Measurements from ENCODE around the gene CCDC7.
"Not testable (repeated sequence)": the region's sequence is repeated elsewhere in the genome, so short reads cannot be mapped to it uniquely, and the experiment has no call there.

CCDC7 gene

DNA sequence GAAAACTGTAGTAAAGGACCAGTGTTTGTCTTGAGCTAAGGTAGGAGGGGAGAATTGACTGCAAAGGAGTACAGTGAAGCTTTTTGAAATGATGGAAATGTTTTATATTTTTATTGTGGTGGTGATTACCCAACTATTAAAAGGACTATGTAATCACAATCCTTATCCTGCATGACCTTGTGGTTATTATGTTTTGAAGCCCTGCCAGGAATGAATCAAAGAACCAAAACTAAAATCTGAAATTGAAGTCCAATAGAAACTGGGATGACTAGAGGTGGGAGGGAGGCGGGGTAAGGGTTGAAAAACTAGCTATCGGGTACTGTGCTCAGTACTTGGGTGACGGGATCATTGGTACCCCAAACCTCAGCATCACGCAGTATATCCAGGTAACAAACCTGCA, 8.2 kb downstream of the CCDC7 start:
- DNase-seq (ENCODE audit: low spot score) = no peak

DNA sequence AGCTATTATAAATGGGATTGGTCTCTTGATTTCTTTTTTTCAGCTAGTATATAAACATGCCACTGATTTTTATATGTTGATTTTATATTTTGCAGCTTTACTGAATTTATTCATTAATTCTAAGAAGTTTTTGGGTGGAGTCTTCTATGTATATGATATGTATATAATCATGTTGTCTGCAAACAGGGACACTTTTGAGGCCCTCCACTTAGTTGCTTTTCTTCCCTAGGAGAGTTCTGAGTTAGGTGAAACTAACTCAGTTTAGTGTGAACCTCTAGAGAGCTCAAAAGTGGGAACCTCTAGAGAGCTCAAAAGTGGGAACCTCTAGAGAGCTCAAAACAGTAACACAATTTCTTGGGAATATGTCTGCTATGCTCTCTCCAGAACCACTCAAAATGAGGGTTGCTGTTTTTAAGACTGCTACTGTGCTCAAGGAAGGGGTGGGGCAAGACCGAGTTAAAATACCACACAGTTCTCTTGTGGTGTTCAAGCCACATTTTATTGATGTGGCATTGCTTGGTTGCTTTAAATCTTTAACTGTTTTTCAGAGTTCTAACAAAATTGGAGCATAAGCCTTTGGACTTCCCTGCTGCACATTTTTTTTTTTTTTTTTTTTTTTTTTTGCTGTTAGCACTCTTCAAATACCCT, 13.2 kb downstream of the CCDC7 start:
- DNase-seq (ENCODE audit: low spot score) = peak; percentile 80

DNA sequence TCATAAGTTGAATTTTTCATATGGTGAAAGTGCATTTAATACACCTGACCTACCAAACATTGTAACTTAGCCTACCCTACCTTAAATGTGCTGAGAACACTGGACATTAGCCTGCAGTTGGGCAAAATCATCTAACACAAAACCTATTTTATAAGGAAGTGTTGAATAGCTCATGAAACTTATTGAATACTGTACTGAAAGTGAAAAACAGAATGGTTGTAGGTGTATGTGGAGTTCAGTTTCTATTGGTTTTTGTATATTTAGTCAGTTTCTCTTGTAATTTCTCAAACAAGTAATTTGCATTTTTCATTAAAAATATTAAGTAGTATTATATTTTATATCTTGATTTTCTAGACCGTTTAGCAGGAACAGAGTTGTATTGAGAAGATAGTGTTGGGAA, 15.3 kb downstream of the CCDC7 start:
- DNase-seq (ENCODE audit: low spot score) = no peak

DNA sequence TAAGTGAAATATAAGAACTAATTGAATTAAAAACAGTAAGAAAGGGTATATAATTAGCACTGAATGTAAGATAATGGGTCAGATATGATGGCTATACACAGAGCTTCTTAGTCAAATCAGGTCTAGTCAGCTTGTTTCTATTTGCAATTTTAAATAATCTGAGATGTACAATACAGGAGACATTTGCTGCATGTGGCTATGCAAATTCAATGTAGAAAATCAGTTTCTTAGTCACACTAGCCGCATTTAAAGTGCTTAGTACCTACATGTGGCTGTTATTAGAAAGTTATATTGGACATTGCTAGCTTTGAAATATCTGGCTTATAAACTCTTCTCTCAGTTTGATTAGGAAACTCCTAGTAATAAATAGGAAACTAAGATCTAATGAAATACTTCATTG, 25.3 kb downstream of the CCDC7 start:
- DNase-seq (ENCODE audit: low spot score) = no peak

DNA sequence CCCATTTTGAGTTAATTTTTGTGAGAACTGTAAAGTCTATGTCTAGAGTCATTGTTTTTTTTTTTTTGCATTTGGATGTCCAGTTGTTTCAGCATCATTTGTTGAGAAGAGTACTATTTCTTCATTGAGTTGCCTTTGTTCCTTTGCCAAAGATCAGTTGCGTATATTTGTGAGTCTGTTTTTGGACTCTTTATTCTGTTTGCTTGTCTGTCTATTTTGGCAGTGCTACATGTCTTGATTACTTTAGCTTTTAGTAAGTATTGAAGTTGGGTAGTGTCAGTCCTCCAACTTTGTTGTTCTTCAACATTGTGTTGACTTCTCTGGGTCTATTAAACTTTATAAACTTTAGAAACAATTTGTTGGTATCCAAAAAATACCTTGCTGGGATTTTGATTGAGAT, 31.6 kb downstream of the CCDC7 start:
- no peak for DNase-seq (ENCODE audit: low spot score)

DNA sequence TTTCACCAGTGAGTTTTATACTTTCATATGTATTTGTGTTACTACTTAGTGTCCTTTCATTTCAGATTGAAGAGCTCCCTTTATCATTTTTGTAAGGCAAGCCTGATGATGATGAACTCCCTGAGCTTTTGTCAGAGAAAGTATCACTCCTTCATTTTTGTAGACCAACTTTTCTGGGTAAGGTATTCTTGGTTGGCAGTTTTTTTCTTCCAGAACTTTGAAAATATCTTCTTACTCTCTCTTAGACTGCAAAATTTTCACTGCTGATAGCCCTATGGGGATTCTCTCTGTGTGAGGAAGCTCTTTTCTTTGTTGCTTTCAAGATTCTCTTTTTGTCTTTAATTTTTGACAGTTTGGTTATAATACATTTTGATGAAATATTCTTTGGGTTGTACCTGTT, 35.7 kb downstream of the CCDC7 start:
- DNase-seq (ENCODE audit: low spot score) = no peak

DNA sequence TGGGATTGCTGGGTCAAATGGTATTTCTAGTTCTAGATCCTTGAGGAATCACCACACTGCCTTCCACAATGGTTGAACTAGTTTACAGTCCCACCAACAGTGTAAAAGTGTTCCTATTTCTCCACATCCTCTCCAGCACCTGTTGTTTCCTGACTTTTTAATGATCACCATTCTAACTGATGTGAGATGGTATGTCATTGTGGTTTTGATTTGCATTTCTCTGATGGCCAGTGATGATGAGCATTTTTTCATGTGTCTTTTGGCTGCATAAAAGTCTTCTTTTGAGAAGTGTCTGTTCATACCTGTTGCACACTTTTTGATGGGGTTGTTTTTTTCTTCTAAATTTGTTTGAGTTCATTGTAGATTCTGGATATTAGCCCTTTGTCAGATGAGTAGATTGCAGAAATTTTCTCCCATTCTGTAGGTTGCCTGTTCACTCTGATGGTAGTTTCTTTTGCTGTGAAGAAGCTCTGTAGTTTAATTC, 37.1 kb downstream of the CCDC7 start:
- not testable (repeated sequence) for DNase-seq (ENCODE audit: low spot score)

DNA sequence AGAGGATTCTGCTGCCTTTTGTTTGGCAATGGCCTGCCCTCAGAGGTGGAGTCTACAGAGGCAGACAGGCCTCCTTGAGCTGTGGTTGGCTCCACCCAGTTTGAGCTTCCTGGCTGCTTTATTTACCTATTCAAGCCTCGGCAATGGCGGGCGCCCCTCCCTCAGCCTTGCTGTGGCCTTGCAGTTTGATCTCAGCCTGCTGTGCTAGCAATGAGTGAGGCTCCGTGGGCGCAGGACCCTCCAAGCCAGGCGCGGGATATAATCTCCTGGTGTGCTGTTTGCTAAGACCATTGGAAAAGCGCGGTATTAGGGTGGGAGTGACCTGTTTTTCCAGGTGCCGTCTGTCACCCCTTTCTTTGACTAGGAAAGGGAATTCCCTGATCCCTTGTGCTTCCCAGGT, 42.1 kb downstream of the CCDC7 start:
- not testable (repeated sequence) for DNase-seq (ENCODE audit: low spot score)

DNA sequence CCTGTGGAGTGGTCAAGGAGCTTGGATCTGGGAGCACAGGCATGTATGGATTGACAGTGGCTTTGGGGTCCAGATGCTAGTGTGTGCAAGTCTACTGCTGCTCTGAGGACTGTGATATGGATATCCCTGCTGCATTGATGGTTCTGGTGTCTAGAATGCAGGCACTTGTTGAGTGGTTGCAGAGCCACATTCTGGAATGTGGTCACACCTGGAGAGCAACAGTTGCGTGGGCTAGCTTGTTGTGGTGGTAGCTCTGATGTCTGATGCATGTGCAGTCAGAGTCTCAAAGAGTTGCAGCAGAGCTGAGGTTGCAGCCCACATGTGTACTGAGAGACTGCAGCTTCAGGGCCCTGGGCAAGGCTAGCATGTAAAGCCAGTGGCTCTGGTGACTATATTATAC, 43.2 kb downstream of the CCDC7 start:
- DNase-seq (ENCODE audit: low spot score) = no peak

DNA sequence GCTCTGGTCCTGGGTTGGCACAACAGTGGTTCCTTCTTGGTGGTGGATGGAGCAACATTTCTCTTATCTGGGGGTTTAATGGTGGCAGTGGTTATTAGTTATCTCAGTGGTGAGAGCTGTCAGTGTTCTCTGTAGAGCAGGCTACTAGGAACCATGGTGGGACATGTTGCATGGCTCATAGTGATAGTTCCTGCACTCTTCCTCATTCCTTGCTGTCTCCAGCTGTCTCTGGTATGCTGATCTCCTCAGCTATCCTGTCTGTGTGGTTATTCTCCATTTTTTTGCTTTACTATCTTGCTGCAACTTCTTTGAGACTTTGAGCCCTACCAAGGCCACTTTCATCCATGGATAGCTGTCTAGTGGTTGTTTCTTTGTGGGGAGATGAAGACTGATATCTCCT, 44.0 kb downstream of the CCDC7 start:
- no peak for DNase-seq (ENCODE audit: low spot score)

DNA sequence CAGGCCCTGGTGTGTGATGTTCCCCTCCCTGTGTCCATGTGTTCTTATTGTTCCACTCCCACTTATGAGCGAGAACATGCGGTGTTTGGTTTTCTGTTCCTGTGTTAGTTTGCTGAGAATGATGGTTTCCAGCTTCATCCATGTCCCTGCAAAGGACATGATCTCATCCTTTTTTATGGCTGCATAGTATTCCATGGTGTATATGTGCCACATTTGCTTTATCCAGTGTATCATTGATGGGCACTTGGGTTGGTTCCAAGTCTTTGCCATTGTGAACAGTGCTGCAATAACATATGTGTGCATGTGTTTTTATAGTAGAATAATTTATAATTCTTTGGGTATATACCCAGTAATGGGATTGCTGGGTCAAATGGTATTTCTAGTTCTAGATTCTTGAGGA, 48.6 kb downstream of the CCDC7 start:
- DNase-seq (ENCODE audit: low spot score) = not testable (repeated sequence)

DNA sequence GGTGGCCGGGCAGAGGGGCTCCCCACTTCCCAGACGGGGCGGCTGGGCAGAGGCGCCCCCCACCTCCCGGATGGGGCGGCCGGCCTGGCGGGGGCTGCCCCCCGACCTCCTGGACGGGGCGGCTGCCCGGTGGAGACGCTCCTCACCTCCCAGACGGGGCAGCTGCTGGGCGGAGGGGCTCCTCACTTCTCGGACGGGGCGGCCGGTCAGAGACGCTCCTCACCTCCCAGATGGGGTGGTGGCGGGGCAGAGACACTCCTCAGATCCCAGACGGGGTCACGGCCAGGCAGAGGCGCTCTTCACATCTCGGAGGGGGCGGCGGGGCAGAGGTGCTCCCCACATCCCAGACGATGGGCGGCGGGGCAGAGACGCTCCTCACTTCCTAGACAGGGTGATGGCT, 54.2 kb downstream of the CCDC7 start:
- DNase-seq (ENCODE audit: low spot score) = not testable (repeated sequence)

DNA sequence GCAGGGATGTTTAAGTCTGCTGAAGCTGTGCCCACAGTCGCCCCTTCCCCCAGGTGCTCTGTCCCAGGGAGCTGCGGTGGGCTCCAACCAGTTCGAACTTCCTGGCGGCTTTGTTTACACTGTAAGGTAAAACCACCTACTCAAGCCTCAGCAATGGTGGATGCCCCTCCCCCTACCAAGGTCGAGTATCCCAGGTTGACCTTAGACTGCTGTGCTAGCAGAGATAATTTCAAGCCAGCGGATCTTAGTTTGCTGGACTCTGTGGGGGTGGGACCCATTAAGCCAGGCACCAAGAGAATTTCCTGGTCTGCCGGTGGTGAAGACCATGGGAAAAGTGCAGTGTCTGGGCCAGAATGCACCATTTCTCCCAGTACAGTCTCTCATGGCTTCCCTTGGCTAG, 56.0 kb downstream of the CCDC7 start:
- no peak for DNase-seq (ENCODE audit: low spot score)

DNA sequence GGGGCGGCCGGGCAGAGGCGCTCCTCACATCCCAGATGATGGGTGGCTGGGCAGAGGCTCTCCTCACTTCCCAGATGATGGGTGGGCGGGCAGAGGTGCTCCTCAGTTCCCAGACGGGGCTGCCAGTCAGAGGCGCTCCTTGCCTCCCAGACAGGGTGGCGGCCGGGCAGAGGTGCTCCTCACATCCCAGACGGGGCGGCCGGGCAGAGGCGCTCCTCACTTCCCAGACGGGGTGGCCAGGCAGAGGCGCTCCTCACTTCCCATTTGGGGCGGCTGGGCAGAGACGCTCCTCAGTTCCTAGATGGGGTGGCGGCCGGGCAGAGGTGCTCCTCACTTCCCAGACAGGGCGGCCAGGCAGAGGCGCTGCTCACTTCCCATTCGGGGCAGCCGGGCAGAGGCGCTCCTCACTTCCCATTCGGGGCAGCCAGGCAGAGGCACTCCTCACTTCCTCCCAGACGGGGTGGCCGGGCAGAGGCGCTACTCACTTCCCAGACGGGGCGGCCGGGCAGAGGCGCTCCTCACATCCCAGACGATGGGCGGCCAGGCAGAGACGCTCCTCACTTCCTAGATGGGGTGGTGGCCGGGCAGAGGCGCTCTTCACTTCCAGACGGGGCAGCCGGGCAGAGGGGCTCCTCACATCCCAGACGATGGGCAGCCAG, 60.0 kb downstream of the CCDC7 start:
- DNase-seq (ENCODE audit: low spot score) = not testable (repeated sequence)

DNA sequence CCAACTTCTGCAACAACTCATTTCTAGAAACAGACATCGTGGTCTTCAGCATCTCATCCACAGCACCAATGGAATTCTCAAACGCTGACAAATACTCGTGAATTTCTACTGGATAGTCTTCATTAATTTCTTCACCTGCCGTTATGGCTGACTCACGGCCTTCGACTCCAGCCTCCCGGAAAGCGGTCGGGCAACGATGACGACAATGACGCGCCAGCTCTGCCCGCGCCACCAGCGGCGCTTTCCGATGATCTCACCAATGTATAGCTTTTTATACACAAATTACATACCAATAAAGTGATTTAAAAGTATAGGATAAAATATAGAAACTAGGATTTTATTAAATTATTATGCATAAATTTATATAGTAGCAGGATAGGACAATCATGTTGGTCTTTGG, 65.7 kb downstream of the CCDC7 start:
- DNase-seq (ENCODE audit: low spot score) = no peak

DNA sequence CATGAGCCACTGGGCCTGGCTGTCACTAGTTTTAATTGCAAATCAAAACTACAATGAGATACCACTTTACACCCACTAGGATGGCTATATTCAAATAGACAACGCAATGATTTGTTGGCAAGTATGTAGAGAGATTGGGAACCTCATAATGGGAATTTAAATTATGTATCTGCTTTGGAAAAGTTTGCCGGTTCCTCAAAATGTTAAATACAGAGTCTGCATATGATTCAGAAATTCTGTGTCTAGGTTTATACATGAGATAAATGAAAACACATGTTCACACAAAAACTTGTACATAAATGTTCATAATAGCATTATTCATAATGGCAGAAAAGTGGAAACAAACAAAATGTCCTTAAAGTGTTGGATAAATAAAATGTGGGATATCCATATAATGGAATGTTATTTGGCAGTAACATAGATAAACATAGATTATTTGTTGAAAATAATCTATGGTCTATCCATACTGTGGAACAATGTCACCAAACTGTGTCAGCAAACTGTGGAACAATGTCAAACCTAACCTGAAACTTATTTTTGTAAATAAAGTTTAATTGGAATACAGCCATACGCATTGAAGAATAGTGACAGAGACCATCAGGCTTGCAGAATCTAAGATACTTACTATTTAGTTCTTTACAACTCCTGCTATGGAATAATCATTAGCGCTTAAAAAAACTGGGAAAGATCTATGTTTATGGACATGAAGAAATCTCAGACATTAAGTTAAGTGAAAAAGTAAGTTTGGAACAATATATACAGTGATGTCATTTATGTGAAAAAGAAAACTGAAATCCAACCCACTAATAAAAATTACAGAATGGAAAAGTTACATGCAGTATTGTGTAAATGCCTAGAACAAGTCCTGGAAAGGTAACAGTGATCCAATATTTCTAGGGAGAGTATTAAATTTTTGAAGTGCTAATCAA, 70.9 kb downstream of the CCDC7 start:
- DNase-seq (ENCODE audit: low spot score) = no peak

DNA sequence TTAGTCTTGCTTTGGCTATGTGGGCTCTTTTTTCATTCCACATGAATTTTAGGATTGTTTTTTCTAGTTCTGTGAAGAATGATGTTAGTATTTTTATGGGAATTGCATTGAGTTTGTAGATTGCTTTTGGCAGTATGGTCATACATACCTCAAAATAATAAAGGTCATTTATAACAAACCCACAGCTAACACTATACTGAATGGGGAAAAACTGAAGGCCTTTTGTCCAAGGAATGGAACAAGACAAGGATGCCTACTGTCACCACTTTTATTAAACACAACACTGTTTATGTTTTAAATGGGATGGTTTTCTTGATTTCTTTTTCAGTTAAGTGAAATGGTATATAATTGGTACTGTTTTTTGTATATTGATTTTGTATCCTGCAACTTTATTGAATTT, 84.3 kb downstream of the CCDC7 start:
- DNase-seq (ENCODE audit: low spot score) = no peak

DNA sequence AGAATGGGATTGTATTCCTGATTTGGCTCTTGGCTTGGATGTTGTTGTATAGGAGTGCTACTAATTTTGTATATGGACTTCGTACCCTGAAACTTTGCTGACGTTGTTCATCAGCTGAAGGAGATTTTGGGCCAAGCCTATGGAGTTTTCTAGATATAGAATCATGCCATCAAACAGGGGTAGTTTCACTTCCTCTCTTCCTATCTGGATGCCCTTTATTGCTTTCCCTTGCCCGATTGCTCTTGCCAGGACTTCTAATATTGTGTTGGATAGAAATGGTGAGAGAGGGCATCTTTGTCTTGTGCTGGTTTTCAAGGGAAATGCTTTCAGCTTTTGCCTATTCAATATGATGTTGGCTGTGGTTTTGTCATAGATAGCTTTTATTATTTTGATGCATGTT, 92.3 kb downstream of the CCDC7 start:
- DNase-seq (ENCODE audit: low spot score) = no peak

DNA sequence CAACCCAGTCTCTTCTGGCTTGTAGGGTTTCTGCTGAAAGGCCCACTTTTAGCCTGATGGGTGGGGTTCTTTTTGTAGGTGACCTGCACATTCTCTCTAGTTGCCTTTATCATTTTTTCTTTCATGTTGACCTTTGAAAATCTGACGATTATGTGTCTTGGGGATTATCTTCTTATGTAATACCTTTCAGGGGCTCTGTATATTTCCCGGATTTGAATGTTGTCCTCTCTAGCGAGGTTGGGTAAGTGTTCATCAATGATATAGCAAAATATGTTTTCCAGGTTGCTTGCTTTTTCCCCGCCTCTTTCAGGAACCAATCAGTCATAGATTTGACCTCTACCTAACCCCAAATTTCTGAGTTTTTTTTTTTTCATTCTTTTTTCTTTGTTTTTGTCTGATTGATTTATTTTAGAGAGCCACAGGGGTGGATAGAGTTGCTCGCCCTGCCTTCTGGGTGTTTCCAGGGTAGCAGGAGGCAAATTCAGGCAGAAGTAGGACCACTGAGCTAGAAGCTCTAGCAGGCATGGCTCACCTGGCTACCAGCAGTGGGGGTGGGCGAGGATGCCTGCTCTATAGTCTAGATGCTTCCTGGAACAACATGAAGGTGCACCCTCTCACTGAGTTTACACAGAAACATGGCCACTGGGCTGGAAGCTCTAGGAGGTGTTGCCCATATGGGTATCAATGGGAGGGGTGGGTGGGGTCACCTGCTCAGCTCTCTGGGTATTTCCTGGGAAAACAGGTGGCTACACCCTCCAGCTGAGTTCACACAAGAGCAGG, 94.9 kb downstream of the CCDC7 start:
- no peak for DNase-seq (ENCODE audit: low spot score)

DNA sequence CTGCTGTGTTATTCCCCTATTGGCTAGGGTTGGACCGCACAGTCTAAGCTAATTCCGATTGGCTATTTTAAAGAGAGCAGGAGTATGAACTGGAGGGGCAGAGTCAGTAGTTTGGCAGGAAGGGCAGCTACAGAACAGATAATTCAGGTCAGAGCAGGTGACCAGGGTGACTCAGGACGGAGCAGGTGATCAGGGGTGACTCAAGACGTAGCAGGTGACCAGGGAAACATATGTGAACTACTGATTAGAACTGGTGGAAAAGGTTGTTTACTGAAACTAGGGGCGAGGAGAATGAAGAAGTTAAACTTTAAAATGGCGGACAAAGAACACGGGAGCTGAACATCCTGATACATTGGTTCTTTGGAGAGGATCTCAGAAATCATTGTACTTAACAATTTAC, 102.3 kb downstream of the CCDC7 start:
- no peak for DNase-seq (ENCODE audit: low spot score)

DNA sequence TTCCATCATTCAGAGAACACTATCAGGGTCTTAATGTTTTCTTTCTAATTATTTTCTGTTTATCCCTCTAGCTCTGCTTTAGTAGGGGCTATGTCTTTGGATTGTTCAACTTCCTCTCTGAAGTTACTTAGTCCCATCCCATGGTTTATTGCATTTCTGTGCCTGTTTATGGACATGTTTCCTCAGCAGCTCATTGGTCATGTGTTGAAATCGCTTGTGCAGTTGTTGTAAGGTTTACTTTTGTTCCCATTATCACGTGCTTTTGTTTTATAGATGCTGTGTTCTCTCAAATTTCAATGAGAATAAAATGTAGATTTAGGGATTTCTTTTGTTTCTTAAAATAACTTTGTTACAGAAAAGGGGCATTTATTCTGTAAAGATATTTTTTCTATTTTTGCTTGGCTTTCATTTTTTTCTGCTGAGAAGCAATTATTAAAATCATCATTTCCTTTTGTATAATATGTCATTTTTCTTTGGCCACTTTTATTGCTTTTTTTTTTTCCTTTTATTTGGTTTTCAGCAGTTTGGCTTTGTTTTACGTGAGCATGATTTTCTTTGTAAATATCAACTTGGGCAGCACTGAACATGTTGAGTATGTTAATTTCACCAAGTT, 110.9 kb downstream of the CCDC7 start:
- no peak for DNase-seq (ENCODE audit: low spot score)

DNA sequence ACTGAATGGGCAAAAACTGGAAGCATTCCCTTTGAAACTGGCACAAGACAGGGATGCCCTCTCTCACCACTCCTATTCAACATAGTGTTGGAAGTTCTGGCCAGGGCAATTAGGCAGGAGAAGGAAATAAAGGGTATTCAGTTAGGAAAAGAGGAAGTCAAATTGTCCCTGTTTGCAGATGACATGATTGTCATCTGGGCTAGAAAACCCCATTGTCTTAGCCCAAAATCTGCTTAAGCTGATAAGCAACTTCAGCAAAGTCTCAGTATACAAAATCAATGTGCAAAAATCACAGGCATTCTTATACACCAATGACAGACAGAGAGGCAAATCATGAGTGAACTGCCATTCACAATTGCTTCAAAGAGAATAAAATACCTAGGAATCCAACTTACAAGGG, 116.8 kb downstream of the CCDC7 start:
- DNase-seq (ENCODE audit: low spot score) = not testable (repeated sequence)

Data from CD4-positive, alpha-beta T cell treated with Interleukin-6 at 100 ng/mL for 8 hours (primary cell).